Measurements from ENCODE around the gene FTH1.
A peak's percentile ranks its signal among the peaks of the same experiment; 100 is the strongest.

Gene FTH1

GRCh38 chr11:61983419-61983818 lies 16.0 kb upstream of the FTH1 start:
- no peak for DNase-seq
- in situ Hi-C loops (cut with HindIII; ENCODE audit: low pct_ligation_motif_present, low pct_unique_long_range_greater_than_20kb, low sequenced_read_pairs), result no loop called here

- no peak for DNase-seq
- in situ Hi-C loops (cut with HindIII; ENCODE audit: low pct_ligation_motif_present, low pct_unique_long_range_greater_than_20kb, low sequenced_read_pairs), result no loop called here
Measured at GRCh38 chr11:61980783-61981541, 13.5 kb upstream of the FTH1 start.

- in situ Hi-C loops (cut with HindIII; ENCODE audit: low pct_ligation_motif_present, low pct_unique_long_range_greater_than_20kb, low sequenced_read_pairs), result no loop called here
- no peak for DNase-seq
Measured at GRCh38 chr11:61978703-61979661, 11.5 kb upstream of the FTH1 start.

- in situ Hi-C loops (cut with HindIII; ENCODE audit: low pct_ligation_motif_present, low pct_unique_long_range_greater_than_20kb, low sequenced_read_pairs), result no loop called here
- no peak for DNase-seq
Measured at GRCh38 chr11:61976813-61977475, 9.5 kb upstream of the FTH1 start.

- in situ Hi-C loops (cut with HindIII; ENCODE audit: low pct_ligation_motif_present, low pct_unique_long_range_greater_than_20kb, low sequenced_read_pairs), result no loop called here
- no peak for DNase-seq
Measured at GRCh38 chr11:61976420-61976800, 9.0 kb upstream of the FTH1 start.

- no peak for DNase-seq
- in situ Hi-C loops (cut with HindIII; ENCODE audit: low pct_ligation_motif_present, low pct_unique_long_range_greater_than_20kb, low sequenced_read_pairs), result no loop called here
Measured at GRCh38 chr11:61975638-61976419, 8.4 kb upstream of the FTH1 start.

- in situ Hi-C loops (cut with HindIII; ENCODE audit: low pct_ligation_motif_present, low pct_unique_long_range_greater_than_20kb, low sequenced_read_pairs), result no loop called here
- no peak for DNase-seq
Measured at GRCh38 chr11:61974766-61975631, 7.6 kb upstream of the FTH1 start.

- in situ Hi-C loops (cut with HindIII; ENCODE audit: low pct_ligation_motif_present, low pct_unique_long_range_greater_than_20kb, low sequenced_read_pairs), result no loop called here
- no peak for DNase-seq
Measured at GRCh38 chr11:61973476-61974162, 6.2 kb upstream of the FTH1 start.

- in situ Hi-C loops (cut with HindIII; ENCODE audit: low pct_ligation_motif_present, low pct_unique_long_range_greater_than_20kb, low sequenced_read_pairs), result no loop called here
- peak; percentile 25 for DNase-seq
Measured at GRCh38 chr11:61972672-61973475, 5.4 kb upstream of the FTH1 start.

GRCh38 chr11:61972112-61972671 lies 4.8 kb upstream of the FTH1 start:
- in situ Hi-C loops (cut with HindIII; ENCODE audit: low pct_ligation_motif_present, low pct_unique_long_range_greater_than_20kb, low sequenced_read_pairs), result no loop called here
- no peak for DNase-seq

GRCh38 chr11:61971248-61972111 lies 4.0 kb upstream of the FTH1 start:
- DNase-seq, result peak; percentile 98
- in situ Hi-C loops (cut with HindIII; ENCODE audit: low pct_ligation_motif_present, low pct_unique_long_range_greater_than_20kb, low sequenced_read_pairs), result no loop called here

GRCh38 chr11:61969838-61970662 lies 2.6 kb upstream of the FTH1 start:
- no peak for DNase-seq

GRCh38 chr11:61969391-61969758 lies 1.9 kb upstream of the FTH1 start:
- DNase-seq, result no peak
- in situ Hi-C loops (cut with HindIII; ENCODE audit: low pct_ligation_motif_present, low pct_unique_long_range_greater_than_20kb, low sequenced_read_pairs), result no loop called here

More at GRCh38 chr11:61969838-61970662, 2.6 kb upstream of the FTH1 start:
- in situ Hi-C loops (cut with HindIII; ENCODE audit: low pct_ligation_motif_present, low pct_unique_long_range_greater_than_20kb, low sequenced_read_pairs), result no loop called here

GRCh38 chr11:61968758-61969390 lies 1.4 kb upstream of the FTH1 start:
- no peak for DNase-seq
- in situ Hi-C loops (cut with HindIII; ENCODE audit: low pct_ligation_motif_present, low pct_unique_long_range_greater_than_20kb, low sequenced_read_pairs), result no loop called here

Measured in ACHN (cell line).